A549 (cell line): ENCODE data around the gene TANGO2.

Experiments used
- CBX2 ChIP-seq: fragments of 200-600 bp; sonication (generic); IDR thresholded peaks from 2 replicates; pipeline ENCODE4 v1.6.1; 2016; ENCODE audit warnings: low read depth, mild to moderate bottlenecking, borderline replicate concordance
- ESRRA ChIP-seq: fragments of 150-350 bp; IDR thresholded peaks from 2 replicates; pipeline ENCODE4 v1.6.1; 2014; ENCODE audit warnings: mild to moderate bottlenecking, low read length, borderline replicate concordance
- JUNB ChIP-seq: fragments of >200 bp; sonication (Bioruptor Twin); formaldehyde crosslinking; IDR thresholded peaks from 2 replicates; pipeline ENCODE4 v1.6.1; 2016
- NR3C1 ChIP-seq: fragments of >200 bp; sonication (Bioruptor Twin); formaldehyde crosslinking; IDR thresholded peaks from 3 replicates; pipeline ENCODE4 v1.6.1; 2017
- POLR2A ChIP-seq: IDR thresholded peaks from 2 replicates; pipeline ENCODE4 v1.6.1; 2012; ENCODE audit warnings: mild to moderate bottlenecking, low read length
- RAD21 ChIP-seq, 2 experiments: fragments of >200 bp in 1 of 2; sonication (Bioruptor Twin) in 1 of 2; formaldehyde crosslinking in 1 of 2; IDR thresholded peaks in 1 of 2; conservative IDR thresholded peaks in 1 of 2; 2 replicates in 1 of 2; 3 replicates in 1 of 2; pipeline ENCODE4 v1.6.1; 2012 to 2018; ENCODE audit warnings: inconsistent platforms in 1 of 2
- RCOR1 ChIP-seq: fragments of 150-350 bp; IDR thresholded peaks from 2 replicates; pipeline ENCODE4 v1.6.1; 2014; ENCODE audit warnings: antibody characterized with exemption, low read length, low read depth
- SMC3 ChIP-seq: fragments of >200 bp; sonication (Bioruptor Twin); formaldehyde crosslinking; IDR thresholded peaks from 3 replicates; pipeline ENCODE4 v1.6.1; 2018; ENCODE audit warnings: inconsistent platforms
- ZFP36 ChIP-seq: fragments of 450-650 bp; IDR thresholded peaks from 2 replicates; pipeline ENCODE4 v1.6.1; 2014; ENCODE audit warnings: borderline replicate concordance; ENCODE audit not compliant: partially characterized antibody
- TF ChIP-seq, protein P1 (sequence below): fragments of >200 bp; sonication (Bioruptor Twin); formaldehyde crosslinking; IDR thresholded peaks from 3 replicates; pipeline ENCODE4 v1.5.1; 2016
- TF ChIP-seq, protein P2 (sequence below): fragments of 150-350 bp; IDR thresholded peaks from 2 replicates; pipeline ENCODE4 v1.6.1; 2014; ENCODE audit warnings: low read depth, mild to moderate bottlenecking, low read length
- TF ChIP-seq, protein P3 (sequence below): fragments of 450-650 bp; IDR thresholded peaks from 2 replicates; pipeline ENCODE4 v1.6.1; 2014; ENCODE audit warnings: antibody characterized with exemption

DNA sequence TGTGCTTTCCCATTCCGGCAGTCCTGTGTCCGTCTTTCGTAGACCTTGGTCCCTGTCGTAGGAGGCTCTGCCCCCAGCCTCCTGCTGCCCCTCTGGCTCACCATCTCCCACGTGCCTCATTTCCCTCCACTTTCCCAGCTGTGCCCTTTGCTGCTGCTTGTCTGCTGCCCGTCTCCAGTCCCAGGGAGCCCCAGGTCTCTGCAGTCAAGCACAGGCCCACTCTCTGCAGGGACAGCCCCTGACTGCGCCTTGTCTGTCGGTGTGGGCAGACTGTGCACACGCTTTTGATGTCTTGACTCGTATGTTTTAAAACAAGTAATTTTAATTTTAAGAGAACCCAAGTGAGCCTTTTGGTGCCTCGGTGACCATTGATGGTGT is 71.6 kb downstream of the TANGO2 start:
- TF ChIP-seq, protein P1, sequence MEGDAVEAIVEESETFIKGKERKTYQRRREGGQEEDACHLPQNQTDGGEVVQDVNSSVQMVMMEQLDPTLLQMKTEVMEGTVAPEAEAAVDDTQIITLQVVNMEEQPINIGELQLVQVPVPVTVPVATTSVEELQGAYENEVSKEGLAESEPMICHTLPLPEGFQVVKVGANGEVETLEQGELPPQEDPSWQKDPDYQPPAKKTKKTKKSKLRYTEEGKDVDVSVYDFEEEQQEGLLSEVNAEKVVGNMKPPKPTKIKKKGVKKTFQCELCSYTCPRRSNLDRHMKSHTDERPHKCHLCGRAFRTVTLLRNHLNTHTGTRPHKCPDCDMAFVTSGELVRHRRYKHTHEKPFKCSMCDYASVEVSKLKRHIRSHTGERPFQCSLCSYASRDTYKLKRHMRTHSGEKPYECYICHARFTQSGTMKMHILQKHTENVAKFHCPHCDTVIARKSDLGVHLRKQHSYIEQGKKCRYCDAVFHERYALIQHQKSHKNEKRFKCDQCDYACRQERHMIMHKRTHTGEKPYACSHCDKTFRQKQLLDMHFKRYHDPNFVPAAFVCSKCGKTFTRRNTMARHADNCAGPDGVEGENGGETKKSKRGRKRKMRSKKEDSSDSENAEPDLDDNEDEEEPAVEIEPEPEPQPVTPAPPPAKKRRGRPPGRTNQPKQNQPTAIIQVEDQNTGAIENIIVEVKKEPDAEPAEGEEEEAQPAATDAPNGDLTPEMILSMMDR, result no peak
- TF ChIP-seq SMC3 (no peak), RAD21 (conservative IDR thresholded peaks at IDR 0.05 in 1 of 2, IDR thresholded peaks at IDR 0.05 in 1 of 2) (no peak), NR3C1 (no peak), RCOR1 (no peak), POLR2A (no peak), CBX2 (no peak), JUNB (no peak), ESRRA (no peak), ZFP36 (no peak)
- TF ChIP-seq, protein P2, sequence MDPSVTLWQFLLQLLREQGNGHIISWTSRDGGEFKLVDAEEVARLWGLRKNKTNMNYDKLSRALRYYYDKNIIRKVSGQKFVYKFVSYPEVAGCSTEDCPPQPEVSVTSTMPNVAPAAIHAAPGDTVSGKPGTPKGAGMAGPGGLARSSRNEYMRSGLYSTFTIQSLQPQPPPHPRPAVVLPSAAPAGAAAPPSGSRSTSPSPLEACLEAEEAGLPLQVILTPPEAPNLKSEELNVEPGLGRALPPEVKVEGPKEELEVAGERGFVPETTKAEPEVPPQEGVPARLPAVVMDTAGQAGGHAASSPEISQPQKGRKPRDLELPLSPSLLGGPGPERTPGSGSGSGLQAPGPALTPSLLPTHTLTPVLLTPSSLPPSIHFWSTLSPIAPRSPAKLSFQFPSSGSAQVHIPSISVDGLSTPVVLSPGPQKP, result no peak
- TF ChIP-seq, protein P3, sequence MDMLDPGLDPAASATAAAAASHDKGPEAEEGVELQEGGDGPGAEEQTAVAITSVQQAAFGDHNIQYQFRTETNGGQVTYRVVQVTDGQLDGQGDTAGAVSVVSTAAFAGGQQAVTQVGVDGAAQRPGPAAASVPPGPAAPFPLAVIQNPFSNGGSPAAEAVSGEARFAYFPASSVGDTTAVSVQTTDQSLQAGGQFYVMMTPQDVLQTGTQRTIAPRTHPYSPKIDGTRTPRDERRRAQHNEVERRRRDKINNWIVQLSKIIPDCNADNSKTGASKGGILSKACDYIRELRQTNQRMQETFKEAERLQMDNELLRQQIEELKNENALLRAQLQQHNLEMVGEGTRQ, result no peak
